Peyer's patch (tissue), 4 donors: Measurements from ENCODE around the gene GLYAT. TPM values are rescaled to one million over a fixed set of nuclear protein-coding genes. Genes with fewer than 3 reads are reported as not detected.

Experiments used
- DNase-seq, 3 donors: peaks; one replicate each; pipeline ENCODE4 v3.0.0-alpha.2; 2017 to 2019
- H3K27ac ChIP-seq, 4 donors: fragments of 200-600 bp; sonication (generic); one replicate each; pipeline ENCODE4 v1.5.1; 2016 to 2019
- H3K27me3 ChIP-seq, 2 donors: fragments of 200-600 bp; sonication (generic); one replicate each; pipeline ENCODE4 v1.5.1; 2019
- H3K36me3 ChIP-seq, 3 donors: fragments of 200-600 bp; sonication (generic); one replicate each; pipeline ENCODE4 v1.5.1; 2016 to 2019
- H3K4me1 ChIP-seq, 4 donors: fragments of 200-600 bp; sonication (generic); one replicate each; pipeline ENCODE4 v1.5.1; 2016 to 2019
- H3K4me3 ChIP-seq, 4 donors: fragments of 200-600 bp; sonication (generic); 1 replicate in 3 of 4; 2 replicates in 1 of 4; pipeline ENCODE4 v1.5.1; 2016 to 2019; ENCODE audit warnings: mild to moderate bottlenecking in 1 of 4
- H3K9me3 ChIP-seq, 4 donors: fragments of 200-600 bp; sonication (generic); one replicate each; pipeline ENCODE4 v1.5.1; 2016 to 2019; ENCODE audit warnings: mild to moderate bottlenecking in 1 of 4
- CTCF ChIP-seq, 6 experiments: fragments of 450-650 bp in 4 of 6; fragments of 200-600 bp in 2 of 6; sonication (generic) in 1 of 6; IDR thresholded peaks; one replicate each; pipeline ENCODE4 v1.5.1; 2017 to 2019; ENCODE audit warnings: antibody characterized with exemption in 6 of 6, mild to moderate bottlenecking in 3 of 6, moderate library complexity in 1 of 6
- POLR2A ChIP-seq, 2 donors: fragments of 450-650 bp; IDR thresholded peaks; one replicate each; pipeline ENCODE4 v1.5.1; 2017; ENCODE audit warnings: antibody characterized with exemption in 2 of 2, mild to moderate bottlenecking in 2 of 2, moderate library complexity in 2 of 2
- total RNA-seq, 4 donors: library from RNA; depleted of rRNA; stranded (reverse); fragments of >200 nt; gene quantifications; one replicate each; pipeline ENCODE4 v1.1.0, GENCODE V29; 2016

The GLYAT gene
- total RNA-seq, 4 donors from 2014 or later, result not detected

- TF ChIP-seq CTCF (IDR thresholded peaks at IDR 0.05) (no peak), POLR2A (IDR thresholded peaks at IDR 0.05) (no peak)
- Histone ChIP-seq H3K4me1 (peaks cover 0 to 5% (median 0%) of the 10 kb centered on the region in 4 donors), H3K36me3 (no peaks in the 10 kb centered on the region), H3K27ac (no peak overlapping the region), H3K27me3 (no peaks in the 10 kb centered on the region), H3K4me3 (no peak overlapping the region), H3K9me3 (no peaks in the 10 kb centered on the region)
- DNase-seq, result no peak
These were observed 1.1 kb downstream of the GLYAT start for GRCh38 chr11:58730507-58731089.

GRCh38 chr11:58727415-58727797 lies 4.3 kb downstream of the GLYAT start:
- peaks cover 0 to 5% (median 0%) of the 10 kb centered on the region in 4 donors for H3K4me1 ChIP-seq
- TF ChIP-seq CTCF (IDR thresholded peaks at IDR 0.05) (no peak), POLR2A (IDR thresholded peaks at IDR 0.05) (no peak)
- H3K27ac ChIP-seq, result peak overlapping the region in 1 of 4 donors; percentile 31
- no peaks in the 10 kb centered on the region for H3K27me3 ChIP-seq
- no peaks in the 10 kb centered on the region for H3K9me3 ChIP-seq
- no peak for DNase-seq
- H3K4me3 ChIP-seq, result no peak overlapping the region
- H3K36me3 ChIP-seq, result no peaks in the 10 kb centered on the region

GRCh38 chr11:58726737-58727414 lies 4.9 kb downstream of the GLYAT start:
- TF ChIP-seq CTCF (IDR thresholded peaks at IDR 0.05), result no peak
- TF ChIP-seq POLR2A (IDR thresholded peaks at IDR 0.05), result no peak
- Histone ChIP-seq H3K36me3 (no peaks in the 10 kb centered on the region), H3K4me1 (peaks cover 0 to 5% (median 0%) of the 10 kb centered on the region in 4 donors), H3K4me3 (no peak overlapping the region), H3K27me3 (no peaks in the 10 kb centered on the region), H3K9me3 (no peaks in the 10 kb centered on the region), H3K27ac (peak overlapping the region in 1 of 4 donors; percentile 31)
- no peak for DNase-seq

GRCh38 chr11:58719406-58720117 lies 12.2 kb downstream of the GLYAT start:
- TF ChIP-seq POLR2A (IDR thresholded peaks at IDR 0.05), result no peak
- no peak for TF ChIP-seq CTCF (IDR thresholded peaks at IDR 0.05)
- Histone ChIP-seq H3K4me3 (no peak overlapping the region), H3K4me1 (no peaks in the 10 kb centered on the region), H3K27me3 (no peaks in the 10 kb centered on the region), H3K27ac (no peak overlapping the region), H3K36me3 (no peaks in the 10 kb centered on the region), H3K9me3 (no peaks in the 10 kb centered on the region)
- DNase-seq, result no peak

- Histone ChIP-seq H3K27ac (no peak overlapping the region), H3K27me3 (no peaks in the 10 kb centered on the region), H3K9me3 (no peaks in the 10 kb centered on the region), H3K4me1 (no peaks in the 10 kb centered on the region), H3K4me3 (no peak overlapping the region), H3K36me3 (no peaks in the 10 kb centered on the region)
- DNase-seq, result no peak
- TF ChIP-seq CTCF (IDR thresholded peaks at IDR 0.05) (no peak), POLR2A (IDR thresholded peaks at IDR 0.05) (no peak)
These were observed 19.2 kb downstream of the GLYAT start for GRCh38 chr11:58712531-58712930.
